WERI-Rb-1 (cell line): ENCODE results near the gene CYP4F11.
"Not testable (repeated sequence)": the region's sequence is repeated elsewhere in the genome, so short reads cannot be mapped to it uniquely, and the experiment has no call there.

ENCODE experiments used
- DNase-seq: peaks from one replicate; pipeline ENCODE4 v3.0.0-alpha.2; 2020
- H3K27ac ChIP-seq: fragments of 250-450 bp; sonication (Bioruptor Pico); 2 replicates; pipeline ENCODE4 v1.5.1; 2020; ENCODE audit warnings: mild to moderate bottlenecking, moderate library complexity
- H3K27me3 ChIP-seq: fragments of 250-450 bp; sonication (Bioruptor Pico); 2 replicates; pipeline ENCODE4 v1.5.1; 2021; ENCODE audit warnings: mild to moderate bottlenecking, low read depth, moderate library complexity; ENCODE audit not compliant: insufficient read depth, severe bottlenecking
- H3K36me3 ChIP-seq: fragments of 250-450 bp; sonication (Bioruptor Pico); 2 replicates; pipeline ENCODE4 v1.5.1; 2020; ENCODE audit warnings: mild to moderate bottlenecking, moderate library complexity
- H3K4me3 ChIP-seq: 2 replicates; pipeline ENCODE4 v1.5.1; 2011; ENCODE audit warnings: low read depth, mild to moderate bottlenecking, control low read depth, low read length
- H3K9me3 ChIP-seq: fragments of 250-450 bp; sonication (Bioruptor Pico); 2 replicates; pipeline ENCODE4 v1.5.1; 2021; ENCODE audit warnings: mild to moderate bottlenecking, moderate library complexity; ENCODE audit not compliant: severe bottlenecking
- CTCF ChIP-seq: IDR thresholded peaks from 2 replicates; pipeline ENCODE4 v1.5.1; 2011; ENCODE audit warnings: low read depth, mild to moderate bottlenecking, control low read depth, inconsistent platforms, low read length

Gene CYP4F11

GRCh38 chr19:15894359-15894758 lies 40.0 kb downstream of the CYP4F11 start:
- H3K36me3 ChIP-seq = no peaks in the 10 kb centered on the region
- no peak overlapping the region for H3K27ac ChIP-seq
- H3K9me3 ChIP-seq = no peaks in the 10 kb centered on the region
- no peak for DNase-seq
- no peak for TF ChIP-seq CTCF
- H3K27me3 ChIP-seq = peaks cover 24% of the 10 kb centered on the region
- no peak overlapping the region for H3K4me3 ChIP-seq

- H3K27me3 ChIP-seq = peaks cover 19% of the 10 kb centered on the region
- H3K27ac ChIP-seq = no peak overlapping the region
- no peaks in the 10 kb centered on the region for H3K9me3 ChIP-seq
- DNase-seq = no peak
- no peak for TF ChIP-seq CTCF
- no peaks in the 10 kb centered on the region for H3K36me3 ChIP-seq
- no peak overlapping the region for H3K4me3 ChIP-seq
Observed at GRCh38 chr19:15893477-15893876, 40.9 kb downstream of the CYP4F11 start.

GRCh38 chr19:15892012-15892411 lies 42.3 kb downstream of the CYP4F11 start:
- Histone ChIP-seq H3K36me3 (no peaks in the 10 kb centered on the region), H3K27ac (no peak overlapping the region), H3K4me3 (no peak overlapping the region), H3K27me3 (peaks cover 11% of the 10 kb centered on the region), H3K9me3 (no peaks in the 10 kb centered on the region)
- no peak for DNase-seq
- no peak for TF ChIP-seq CTCF

GRCh38 chr19:15891434-15891833 lies 42.9 kb downstream of the CYP4F11 start:
- no peak for DNase-seq
- Histone ChIP-seq H3K27me3 (peaks cover 10% of the 10 kb centered on the region), H3K4me3 (no peak overlapping the region), H3K9me3 (no peaks in the 10 kb centered on the region), H3K27ac (no peak overlapping the region), H3K36me3 (no peaks in the 10 kb centered on the region)
- TF ChIP-seq CTCF = no peak

GRCh38 chr19:15889339-15889738 lies 45.0 kb downstream of the CYP4F11 start:
- DNase-seq, H3K9me3 ChIP-seq: not testable (repeated sequence)

GRCh38 chr19:15885919-15886318 lies 48.4 kb downstream of the CYP4F11 start:
- Histone ChIP-seq H3K9me3 (no peaks in the 10 kb centered on the region), H3K36me3 (no peaks in the 10 kb centered on the region), H3K27me3 (peaks cover 30% of the 10 kb centered on the region), H3K27ac (no peak overlapping the region), H3K4me3 (no peak overlapping the region)
- TF ChIP-seq CTCF = no peak
- DNase-seq = no peak

More at GRCh38 chr19:15889339-15889738, 45.0 kb downstream of the CYP4F11 start:
- not testable (repeated sequence) for H3K36me3 ChIP-seq, H3K27ac ChIP-seq, H3K27me3 ChIP-seq, H3K4me3 ChIP-seq
